Astrocyte (in vitro differentiated cells and primary cell): Measurements from ENCODE around the gene KLHL10.

ENCODE experiments used
- EZH2 ChIP-seq: IDR thresholded peaks from 2 replicates; pipeline ENCODE4 v1.6.1; 2012; ENCODE audit warnings: mild to moderate bottlenecking, low read length, inconsistent platforms; ENCODE audit not compliant: insufficient read depth
- TF ChIP-seq, protein P1 (sequence below): IDR thresholded peaks from 2 replicates; pipeline ENCODE4 v1.5.1; 2011; ENCODE audit warnings: low read depth, mild to moderate bottlenecking, inconsistent platforms, low read length, moderate library complexity; ENCODE audit not compliant: insufficient read depth

DNA sequence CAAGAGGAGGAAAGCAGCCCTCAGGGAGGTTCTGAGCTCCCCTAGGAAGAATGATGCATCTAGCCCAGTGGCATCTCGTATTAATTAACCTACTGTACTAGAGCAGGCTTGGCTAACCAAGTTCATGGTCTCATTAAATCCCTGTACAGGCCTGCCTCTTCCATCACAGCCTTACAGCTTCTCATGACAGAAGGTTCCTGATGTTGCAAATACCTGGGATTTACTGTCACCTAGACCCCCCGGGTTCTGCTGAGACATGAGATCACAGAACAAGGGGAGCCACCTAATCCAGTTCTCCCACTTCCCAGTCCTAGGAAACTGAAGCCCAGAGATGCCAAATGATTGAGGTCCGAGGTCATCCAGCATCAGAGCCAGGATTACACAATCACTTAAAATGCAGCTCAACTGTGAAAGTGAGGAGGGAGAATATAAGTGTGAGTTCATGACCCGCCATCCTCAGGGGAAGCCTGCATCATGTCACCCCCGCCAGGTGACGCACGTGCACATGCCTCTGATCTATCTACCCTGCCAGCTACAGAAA is 57.2 kb downstream of the KLHL10 start:
- TF ChIP-seq, protein P1, sequence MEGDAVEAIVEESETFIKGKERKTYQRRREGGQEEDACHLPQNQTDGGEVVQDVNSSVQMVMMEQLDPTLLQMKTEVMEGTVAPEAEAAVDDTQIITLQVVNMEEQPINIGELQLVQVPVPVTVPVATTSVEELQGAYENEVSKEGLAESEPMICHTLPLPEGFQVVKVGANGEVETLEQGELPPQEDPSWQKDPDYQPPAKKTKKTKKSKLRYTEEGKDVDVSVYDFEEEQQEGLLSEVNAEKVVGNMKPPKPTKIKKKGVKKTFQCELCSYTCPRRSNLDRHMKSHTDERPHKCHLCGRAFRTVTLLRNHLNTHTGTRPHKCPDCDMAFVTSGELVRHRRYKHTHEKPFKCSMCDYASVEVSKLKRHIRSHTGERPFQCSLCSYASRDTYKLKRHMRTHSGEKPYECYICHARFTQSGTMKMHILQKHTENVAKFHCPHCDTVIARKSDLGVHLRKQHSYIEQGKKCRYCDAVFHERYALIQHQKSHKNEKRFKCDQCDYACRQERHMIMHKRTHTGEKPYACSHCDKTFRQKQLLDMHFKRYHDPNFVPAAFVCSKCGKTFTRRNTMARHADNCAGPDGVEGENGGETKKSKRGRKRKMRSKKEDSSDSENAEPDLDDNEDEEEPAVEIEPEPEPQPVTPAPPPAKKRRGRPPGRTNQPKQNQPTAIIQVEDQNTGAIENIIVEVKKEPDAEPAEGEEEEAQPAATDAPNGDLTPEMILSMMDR = no peak
- no peak for TF ChIP-seq EZH2
